ENCODE results near the gene COX8C.

Gene COX8C

GRCh38 chr14:93315575-93315974, 31.4 kb upstream of the COX8C start:
- Histone ChIP-seq H3K79me2 (ENCODE audit: insufficient read depth, low read length) (peaks cover 64% of the 10 kb centered on the region), H4K20me1 (ENCODE audit: insufficient read depth, low read length) (no peaks in the 10 kb centered on the region; the same call in 1 of the 2 replicates), H2AFZ (ENCODE audit: low read length) (no peak overlapping the region), H3F3A (ENCODE audit: insufficient read depth, low read length) (no peaks in the 10 kb centered on the region), H3K9me2 (ENCODE audit: low read depth, low read length) (no peaks in the 10 kb centered on the region), H3K9me3 (ENCODE audit: low read length) (0 out of 2 replicates have a peak, but pooled peaks cover 3% of the 10 kb centered on the region), H3K27me3 (ENCODE audit: insufficient read depth, low read length) (no peaks in the 10 kb centered on the region), H3K4me2 (ENCODE audit: low read length) (no peak overlapping the region), H3K4me3 (ENCODE audit: low read depth, low read length, poor library complexity, severe bottlenecking) (no peak overlapping the region), H3K9ac (ENCODE audit: low read length) (no peak overlapping the region), H3K4me1 (ENCODE audit: insufficient read depth, low read length, severe bottlenecking) (peaks cover 24% of the 10 kb centered on the region), H3K27ac (ENCODE audit: low read depth, low read length, poor library complexity, severe bottlenecking) (no peak overlapping the region), H3K36me3 (ENCODE audit: insufficient read depth, low read length) (peaks cover 21% of the 10 kb centered on the region)
- no peak for TF ChIP-seq EZH2 (IDR thresholded peaks at IDR 0.05; ENCODE audit: borderline replicate concordance, low read length)
- no peak for TF ChIP-seq CTCF (IDR thresholded peaks at IDR 0.05; ENCODE audit: low read length)

- Histone ChIP-seq H3K79me2 (ENCODE audit: insufficient read depth, low read length) (peaks cover 65% of the 10 kb centered on the region), H3K4me1 (ENCODE audit: insufficient read depth, low read length, severe bottlenecking) (peaks cover 30% of the 10 kb centered on the region), H3K4me2 (ENCODE audit: low read length) (no peak overlapping the region), H2AFZ (ENCODE audit: low read length) (no peak overlapping the region), H3K27ac (ENCODE audit: low read depth, low read length, poor library complexity, severe bottlenecking) (no peak overlapping the region), H3K9me3 (ENCODE audit: low read length) (0 out of 2 replicates have a peak, but pooled peaks cover 3% of the 10 kb centered on the region), H3F3A (ENCODE audit: insufficient read depth, low read length) (no peaks in the 10 kb centered on the region), H4K20me1 (ENCODE audit: insufficient read depth, low read length) (no peaks in the 10 kb centered on the region; the same call in 1 of the 2 replicates), H3K27me3 (ENCODE audit: insufficient read depth, low read length) (no peaks in the 10 kb centered on the region), H3K9me2 (ENCODE audit: low read depth, low read length) (no peaks in the 10 kb centered on the region), H3K9ac (ENCODE audit: low read length) (no peak overlapping the region), H3K36me3 (ENCODE audit: insufficient read depth, low read length) (peaks cover 21% of the 10 kb centered on the region), H3K4me3 (ENCODE audit: low read depth, low read length, poor library complexity, severe bottlenecking) (no peak overlapping the region)
- no peak for TF ChIP-seq CTCF (IDR thresholded peaks at IDR 0.05; ENCODE audit: low read length)
- TF ChIP-seq EZH2 (IDR thresholded peaks at IDR 0.05; ENCODE audit: borderline replicate concordance, low read length) = no peak
Observed at GRCh38 chr14:93316716-93317115, 30.3 kb upstream of the COX8C start.

- Histone ChIP-seq H3K27ac (ENCODE audit: low read depth, low read length, poor library complexity, severe bottlenecking) (no peak overlapping the region), H3K79me2 (ENCODE audit: insufficient read depth, low read length) (peaks cover 71% of the 10 kb centered on the region), H3K4me2 (ENCODE audit: low read length) (no peak overlapping the region), H2AFZ (ENCODE audit: low read length) (no peak overlapping the region), H3F3A (ENCODE audit: insufficient read depth, low read length) (no peaks in the 10 kb centered on the region), H3K27me3 (ENCODE audit: insufficient read depth, low read length) (no peaks in the 10 kb centered on the region), H3K9ac (ENCODE audit: low read length) (no peak overlapping the region), H3K36me3 (ENCODE audit: insufficient read depth, low read length) (peaks cover 26% of the 10 kb centered on the region), H3K9me3 (ENCODE audit: low read length) (0 out of 2 replicates have a peak, but pooled peaks cover 3% of the 10 kb centered on the region), H4K20me1 (ENCODE audit: insufficient read depth, low read length) (no peaks in the 10 kb centered on the region; the same call in 1 of the 2 replicates), H3K4me3 (ENCODE audit: low read depth, low read length, poor library complexity, severe bottlenecking) (no peak overlapping the region), H3K9me2 (ENCODE audit: low read depth, low read length) (no peaks in the 10 kb centered on the region), H3K4me1 (ENCODE audit: insufficient read depth, low read length, severe bottlenecking) (peaks cover 30% of the 10 kb centered on the region)
- TF ChIP-seq CTCF (IDR thresholded peaks at IDR 0.05; ENCODE audit: low read length) = no peak
- no peak for TF ChIP-seq EZH2 (IDR thresholded peaks at IDR 0.05; ENCODE audit: borderline replicate concordance, low read length)
Observed at GRCh38 chr14:93317210-93317874, 29.6 kb upstream of the COX8C start.

Measured in OCI-LY1 (cell line).